Bronchial epithelial cell (primary cell): Measurements from ENCODE around the gene CLEC14A. TPM values are rescaled to one million over a fixed set of nuclear protein-coding genes. Genes with fewer than 3 reads are reported as not detected.

Experiments used
- DNase-seq: peaks from one replicate; pipeline ENCODE4 v3.0.0-alpha.2; 2010; ENCODE audit warnings: low read depth
- FAIRE-seq: peaks from 2 replicates; lab custom pipeline; 2011; peaks lifted over from hg19 to GRCh38; lab: Jason Lieb, UNC
- H3K27me3 ChIP-seq: 2 replicates; pipeline ENCODE4 v1.5.1; 2011; ENCODE audit warnings: low read length; ENCODE audit not compliant: control insufficient read depth, insufficient read depth
- H3K36me3 ChIP-seq: 2 replicates; pipeline ENCODE4 v1.5.1; 2011; ENCODE audit warnings: low read length; ENCODE audit not compliant: control insufficient read depth, insufficient read depth
- H3K4me3 ChIP-seq: 2 replicates; pipeline ENCODE4 v1.5.1; 2011; ENCODE audit warnings: mild to moderate bottlenecking, low read depth, low read length, control low read depth
- total RNA-seq: library from RNA; depleted of rRNA; stranded (reverse); fragments of >200 nt; gene quantifications from 2 replicates; pipeline ENCODE4 v1.2.1, GENCODE V29; 2014
- TF ChIP-seq, protein P1 (sequence below): IDR thresholded peaks from 2 replicates; pipeline ENCODE4 v1.5.1; 2011; ENCODE audit warnings: mild to moderate bottlenecking, moderate library complexity, low read length, control low read depth, inconsistent platforms; ENCODE audit not compliant: insufficient read depth, severe bottlenecking

CLEC14A gene
- total RNA-seq = not detected in 2 replicates

GRCh38 chr14:38255673-38256532 lies at the start of gene CLEC14A:
TSS of gene CLEC14A (minus strand) at chr14:38256093. CDS start at chr14:38256022, 71 bp downstream.
- H3K4me3 ChIP-seq = no peak within 1 kb of the TSS
- H3K36me3 ChIP-seq = no peaks in the 10 kb centered on the region
- H3K27me3 ChIP-seq = peaks cover 12% of the 10 kb centered on the region
- DNase-seq = no peak
- TF ChIP-seq, protein P1, sequence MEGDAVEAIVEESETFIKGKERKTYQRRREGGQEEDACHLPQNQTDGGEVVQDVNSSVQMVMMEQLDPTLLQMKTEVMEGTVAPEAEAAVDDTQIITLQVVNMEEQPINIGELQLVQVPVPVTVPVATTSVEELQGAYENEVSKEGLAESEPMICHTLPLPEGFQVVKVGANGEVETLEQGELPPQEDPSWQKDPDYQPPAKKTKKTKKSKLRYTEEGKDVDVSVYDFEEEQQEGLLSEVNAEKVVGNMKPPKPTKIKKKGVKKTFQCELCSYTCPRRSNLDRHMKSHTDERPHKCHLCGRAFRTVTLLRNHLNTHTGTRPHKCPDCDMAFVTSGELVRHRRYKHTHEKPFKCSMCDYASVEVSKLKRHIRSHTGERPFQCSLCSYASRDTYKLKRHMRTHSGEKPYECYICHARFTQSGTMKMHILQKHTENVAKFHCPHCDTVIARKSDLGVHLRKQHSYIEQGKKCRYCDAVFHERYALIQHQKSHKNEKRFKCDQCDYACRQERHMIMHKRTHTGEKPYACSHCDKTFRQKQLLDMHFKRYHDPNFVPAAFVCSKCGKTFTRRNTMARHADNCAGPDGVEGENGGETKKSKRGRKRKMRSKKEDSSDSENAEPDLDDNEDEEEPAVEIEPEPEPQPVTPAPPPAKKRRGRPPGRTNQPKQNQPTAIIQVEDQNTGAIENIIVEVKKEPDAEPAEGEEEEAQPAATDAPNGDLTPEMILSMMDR = no peak
- no peak for FAIRE-seq

- FAIRE-seq = no peak
- Histone ChIP-seq H3K27me3 (no peaks in the 10 kb centered on the region), H3K4me3 (no peak overlapping the region), H3K36me3 (no peaks in the 10 kb centered on the region)
- TF ChIP-seq, protein P1 = no peak
- DNase-seq = no peak
Observed at GRCh38 chr14:38302966-38303365, 47.1 kb upstream of the CLEC14A start.

- Histone ChIP-seq H3K36me3 (no peaks in the 10 kb centered on the region), H3K27me3 (no peaks in the 10 kb centered on the region), H3K4me3 (no peak overlapping the region)
- FAIRE-seq (no peak), DNase-seq (no peak)
- TF ChIP-seq, protein P1 = no peak
Observed at GRCh38 chr14:38302034-38302433, 46.1 kb upstream of the CLEC14A start.

DNA sequence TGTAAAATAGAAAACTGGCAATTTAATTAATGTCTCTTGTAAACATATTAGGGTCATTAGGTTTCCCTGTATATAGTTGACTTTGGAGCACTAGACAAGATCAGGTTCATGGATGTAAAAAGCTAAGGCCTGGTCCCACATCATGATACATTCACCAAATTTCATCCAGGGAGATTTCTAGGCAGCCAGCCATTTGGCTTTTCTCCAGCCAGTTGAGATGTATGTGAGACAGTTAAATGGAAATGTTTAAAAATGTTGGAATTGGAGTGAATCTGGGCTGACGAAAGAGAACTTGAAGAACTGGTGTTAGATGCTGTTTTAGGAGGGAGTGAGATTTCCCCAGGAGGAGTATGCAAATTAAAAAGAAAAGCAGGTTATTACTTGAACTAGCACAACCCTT lies 41.8 kb upstream of the CLEC14A start:
- no peaks in the 10 kb centered on the region for H3K36me3 ChIP-seq
- FAIRE-seq (no peak), DNase-seq (no peak)
- H3K4me3 ChIP-seq = no peak overlapping the region
- TF ChIP-seq, protein P1 = no peak
- H3K27me3 ChIP-seq = no peaks in the 10 kb centered on the region

DNA sequence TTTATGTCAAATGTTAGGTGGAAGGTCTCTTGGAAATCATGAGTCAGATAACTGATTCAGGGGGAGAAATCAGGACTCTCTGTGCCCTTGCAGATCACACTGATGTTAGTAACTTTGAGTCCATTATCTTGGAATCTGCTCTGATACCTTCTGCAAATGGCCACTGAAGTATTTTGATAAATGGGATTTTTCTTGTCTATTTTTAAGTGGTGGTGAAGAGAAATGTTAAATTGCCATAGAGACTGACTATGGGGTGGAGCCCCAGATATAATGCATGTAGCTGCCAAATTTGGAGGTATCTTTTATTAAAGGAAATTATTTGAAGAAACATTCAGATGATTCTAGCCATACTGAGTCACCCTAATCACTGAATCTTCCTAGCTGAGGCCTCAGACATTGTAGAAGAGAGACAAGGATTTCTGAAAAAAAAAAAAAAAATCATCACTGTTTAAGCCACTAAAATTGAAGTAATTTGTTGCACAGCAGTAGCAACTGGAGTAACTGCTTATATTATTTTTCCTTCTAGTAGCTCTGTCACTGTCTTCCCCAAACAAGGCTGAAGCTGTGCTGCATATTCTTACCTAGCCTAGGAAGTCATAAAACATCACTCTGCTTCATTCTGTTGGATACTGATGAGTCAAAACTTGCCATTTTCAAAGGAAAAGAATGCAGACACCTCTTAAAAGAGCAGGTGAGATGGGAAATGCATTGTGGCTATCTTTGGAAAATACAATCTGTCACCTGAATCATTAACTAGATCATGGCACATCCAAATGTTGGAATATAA lies 36.0 kb upstream of the CLEC14A start:
- no peaks in the 10 kb centered on the region for H3K36me3 ChIP-seq
- TF ChIP-seq, protein P1 = no peak
- peak; percentile 8 for DNase-seq
- H3K27me3 ChIP-seq = no peaks in the 10 kb centered on the region
- no peak overlapping the region for H3K4me3 ChIP-seq
- no peak for FAIRE-seq
